Progenitor cell of endocrine pancreas (in vitro differentiated cells): ENCODE data around the gene S1PR2. TPM values are rescaled to one million over a fixed set of nuclear protein-coding genes. Genes with fewer than 3 reads are reported as not detected.

ENCODE experiments used
- DNase-seq: peaks from one replicate; pipeline ENCODE4 v3.0.0; 2021; ENCODE audit warnings: low spot score; ENCODE audit not compliant: unreplicated experiment
- H3K27ac Mint-ChIP-seq: 2 replicates; pipeline ENCODE4 v1.8.0; 2021; ENCODE audit warnings: mild to moderate bottlenecking, moderate library complexity, mixed read lengths
- H3K27me3 Mint-ChIP-seq: 2 replicates; pipeline ENCODE4 v1.8.0; 2021; ENCODE audit warnings: mixed read lengths
- H3K36me3 Mint-ChIP-seq: 2 replicates; pipeline ENCODE4 v1.8.0; 2022; ENCODE audit warnings: mixed read lengths; ENCODE audit not compliant: insufficient read depth
- H3K4me1 Mint-ChIP-seq: 2 replicates; pipeline ENCODE4 v1.8.0; 2021; ENCODE audit warnings: low read depth, mixed read lengths
- H3K4me3 Mint-ChIP-seq: 2 replicates; pipeline ENCODE4 v1.8.0; 2021; ENCODE audit warnings: low read depth, mild to moderate bottlenecking, moderate library complexity, mixed read lengths
- H3K9me3 Mint-ChIP-seq: 2 replicates; pipeline ENCODE4 v1.8.0; 2021; ENCODE audit warnings: low read depth, mixed read lengths
- CTCF ChIP-seq: fragments of 200-600 bp; sonication (generic); IDR thresholded peaks from one replicate; pipeline ENCODE4 v1.5.0; 2021; ENCODE audit warnings: antibody characterized with exemption, mild to moderate bottlenecking; ENCODE audit not compliant: unreplicated experiment
- microRNA-seq: library from miRNA; unstranded; fragments of <30 nt; microRNA quantifications from one replicate; pipeline ENCODE4 v1.1.0, GENCODE V29; 2020; ENCODE audit warnings: borderline number of aligned reads; ENCODE audit not compliant: unreplicated experiment
- total RNA-seq: library from RNA; stranded (reverse); gene quantifications from 2 replicates; pipeline ENCODE4 v1.2.1, GENCODE V29; 2021

S1PR2 gene
- total RNA-seq, 1 donor from 2014 or later: 19.2 TPM

GRCh38 chr19:10173527-10173926, 57.6 kb downstream of the S1PR2 start:
- Mint-ChIP-seq H3K9me3 (no peaks in the 10 kb centered on the region), H3K4me3 (no peak overlapping the region), H3K4me1 (no peaks in the 10 kb centered on the region), H3K27me3 (no peaks in the 10 kb centered on the region), H3K36me3 (peaks cover 17% of the 10 kb centered on the region), H3K27ac (no peak overlapping the region)
- no peak for TF ChIP-seq CTCF
- DNase-seq: no peak

Small RNA genes within 50 kb of the gene (microRNA-seq; reads per million reads assigned to microRNA genes)
- gene MIR4322: not detected

Other genes with a start within 250 kb of the S1PR2 start
- 0.05 TPM in 1 of 2 replicates, not detected in the other for gene COL5A3, start 220.8 kb downstream of the S1PR2 start, total RNA-seq
- gene RDH8, start 217.8 kb downstream of the S1PR2 start, total RNA-seq: not detected in 2 replicates
- gene SHFL, start 145.0 kb downstream of the S1PR2 start, total RNA-seq: 2.2 and 3.0 TPM in 2 replicates
- not detected in 2 replicates for gene ANGPTL6, start 128.7 kb downstream of the S1PR2 start, total RNA-seq
- 51.5 and 54.8 TPM in 2 replicates for gene PPAN, start 125.0 kb downstream of the S1PR2 start, total RNA-seq
- 20.5 and 23.7 TPM in 2 replicates for gene P2RY11, start 119.6 kb downstream of the S1PR2 start, total RNA-seq
- 216 and 220 TPM in 2 replicates for gene EIF3G, start 111.4 kb downstream of the S1PR2 start, total RNA-seq
- gene DNMT1, start 36.4 kb downstream of the S1PR2 start, total RNA-seq: 150 TPM in 2 replicates
- 51.7 and 52.9 TPM in 2 replicates for gene MRPL4, start 20.9 kb upstream of the S1PR2 start, total RNA-seq
- 0.17 and 0.20 TPM in 2 replicates for gene ICAM1, start 39.8 kb upstream of the S1PR2 start, total RNA-seq
- not detected in 2 replicates for gene ICAM4, start 55.6 kb upstream of the S1PR2 start, total RNA-seq
- gene ICAM5, start 58.6 kb upstream of the S1PR2 start, total RNA-seq: not detected in 2 replicates
- 20.0 and 26.8 TPM in 2 replicates for gene ZGLP1, start 78.5 kb upstream of the S1PR2 start, total RNA-seq
- gene FDX2, start 84.7 kb upstream of the S1PR2 start, total RNA-seq: 23.2 and 24.7 TPM in 2 replicates
- gene RAVER1, start 102.2 kb upstream of the S1PR2 start, total RNA-seq: 50.5 and 53.4 TPM in 2 replicates
- 5.1 and 6.3 TPM in 2 replicates for gene ICAM3, start 108.3 kb upstream of the S1PR2 start, total RNA-seq
- gene TYK2, start 149.2 kb upstream of the S1PR2 start, total RNA-seq: 147 and 148 TPM in 2 replicates
- 148 and 149 TPM in 2 replicates for gene CDC37, start 172.2 kb upstream of the S1PR2 start, total RNA-seq
- gene PDE4A, start 189.2 kb upstream of the S1PR2 start, total RNA-seq: 0.72 and 0.87 TPM in 2 replicates